H9 (cell line): ENCODE measurements around the gene PRKAG2. TPM values are rescaled to one million over a fixed set of nuclear protein-coding genes. Genes with fewer than 3 reads are reported as not detected.

ENCODE experiments used
- DNase-seq: peaks from one replicate; pipeline ENCODE4 v3.0.0-alpha.2; 2017
- H2AFZ ChIP-seq: one replicate; pipeline ENCODE4 v1.6.1; 2013; ENCODE audit warnings: mild to moderate bottlenecking, low read length, control low read depth, moderate library complexity
- H2AK5ac ChIP-seq: 2 replicates; pipeline ENCODE4 v1.6.1; 2013; ENCODE audit warnings: low read length, control low read depth, mixed read lengths; ENCODE audit not compliant: insufficient read length
- H2BK120ac ChIP-seq: one replicate; pipeline ENCODE4 v1.6.1; 2013; ENCODE audit warnings: low read depth, mild to moderate bottlenecking, low read length, control low read depth, inconsistent platforms; ENCODE audit not compliant: poor library complexity, severe bottlenecking
- H2BK12ac ChIP-seq: 2 replicates; pipeline ENCODE4 v1.6.1; 2013; ENCODE audit warnings: low read length, control low read depth, mixed read lengths, low read depth; ENCODE audit not compliant: insufficient read length
- H2BK15ac ChIP-seq: 2 replicates; pipeline ENCODE4 v1.6.1; 2013; ENCODE audit warnings: low read depth, low read length, control low read depth
- H2BK20ac ChIP-seq: one replicate; pipeline ENCODE4 v1.6.1; 2013; ENCODE audit warnings: low read depth, mild to moderate bottlenecking, low read length, control low read depth, inconsistent platforms; ENCODE audit not compliant: poor library complexity, severe bottlenecking
- H2BK5ac ChIP-seq: 2 replicates; pipeline ENCODE4 v1.6.1; 2013; ENCODE audit warnings: low read length, control low read depth, mixed read lengths; ENCODE audit not compliant: insufficient read length
- H3K14ac ChIP-seq: 2 replicates; pipeline ENCODE4 v1.6.1; 2013; ENCODE audit warnings: low read length, control low read depth; ENCODE audit not compliant: insufficient read depth
- H3K18ac ChIP-seq: 2 replicates; pipeline ENCODE4 v1.6.1; 2013; ENCODE audit warnings: low read depth, mild to moderate bottlenecking, mixed read lengths, low read length, control low read depth; ENCODE audit not compliant: insufficient read length
- H3K23ac ChIP-seq: 2 replicates; pipeline ENCODE4 v1.6.1; 2013; ENCODE audit warnings: low read length, control low read depth, mixed read lengths, low read depth; ENCODE audit not compliant: insufficient read length
- H3K23me2 ChIP-seq: 2 replicates; pipeline ENCODE4 v1.6.1; 2013; ENCODE audit warnings: low read depth, mild to moderate bottlenecking, mixed read lengths, low read length, control low read depth; ENCODE audit not compliant: insufficient read length, poor library complexity, severe bottlenecking
- H3K27ac ChIP-seq: 2 replicates; pipeline ENCODE4 v1.5.1; 2013; ENCODE audit warnings: low read length, control low read depth, mixed read lengths, low read depth; ENCODE audit not compliant: insufficient read length
- H3K27me3 ChIP-seq: 2 replicates; pipeline ENCODE4 v1.6.1; 2013; ENCODE audit warnings: low read length, control low read depth, inconsistent platforms; ENCODE audit not compliant: insufficient read depth
- H3K4ac ChIP-seq: 2 replicates; pipeline ENCODE4 v1.6.1; 2013; ENCODE audit warnings: low read depth, mild to moderate bottlenecking, control low read depth, inconsistent platforms, low read length, moderate library complexity
- H3K4me1 ChIP-seq: 2 replicates; pipeline ENCODE4 v1.6.1; 2013; ENCODE audit warnings: low read length, control low read depth, inconsistent platforms; ENCODE audit not compliant: insufficient read depth
- H3K4me2 ChIP-seq: 2 replicates; pipeline ENCODE4 v1.6.1; 2013; ENCODE audit warnings: low read length, control low read depth, mixed read lengths; ENCODE audit not compliant: insufficient read length, insufficient read depth
- H3K56ac ChIP-seq: 2 replicates; pipeline ENCODE4 v1.6.1; 2013; ENCODE audit warnings: low read depth, mild to moderate bottlenecking, mixed read lengths, low read length, control low read depth; ENCODE audit not compliant: insufficient read length
- H3K79me1 ChIP-seq: 2 replicates; pipeline ENCODE4 v1.6.1; 2013; ENCODE audit warnings: low read depth, mild to moderate bottlenecking, moderate library complexity, low read length, control low read depth, inconsistent platforms; ENCODE audit not compliant: insufficient read depth, poor library complexity, severe bottlenecking
- H3K79me2 ChIP-seq: 2 replicates; pipeline ENCODE4 v1.6.1; 2013; ENCODE audit warnings: low read length, control low read depth, inconsistent platforms; ENCODE audit not compliant: insufficient read depth
- H3K9ac ChIP-seq: 2 replicates; pipeline ENCODE4 v1.6.1; 2013; ENCODE audit warnings: low read length, control low read depth, mixed read lengths; ENCODE audit not compliant: insufficient read length; ENCODE audit errors: extremely low read depth
- H3K9me3 ChIP-seq: one replicate; pipeline ENCODE4 v1.6.1; 2013; ENCODE audit warnings: low read depth, low read length, inconsistent platforms; ENCODE audit not compliant: control insufficient read depth
- H3T11ph ChIP-seq: one replicate; pipeline ENCODE4 v1.6.1; 2013; ENCODE audit warnings: mild to moderate bottlenecking, low read length, control low read depth, inconsistent platforms
- H4K20me1 ChIP-seq: one replicate; pipeline ENCODE4 v1.6.1; 2013; ENCODE audit not compliant: control insufficient read depth, insufficient read length, insufficient read depth
- H4K5ac ChIP-seq: 2 replicates; pipeline ENCODE4 v1.6.1; 2013; ENCODE audit warnings: low read depth, mild to moderate bottlenecking, mixed read lengths, low read length, control low read depth; ENCODE audit not compliant: insufficient read length
- H4K8ac ChIP-seq: replicated peaks from 2 replicates; pipeline ENCODE4 v1.6.1; 2013; ENCODE audit warnings: low read length, control low read depth, mixed read lengths, low read depth; ENCODE audit not compliant: insufficient read length
- H4K91ac ChIP-seq: 2 replicates; pipeline ENCODE4 v1.6.1; 2013; ENCODE audit warnings: low read depth, mild to moderate bottlenecking, moderate library complexity, mixed read lengths, low read length, control low read depth; ENCODE audit not compliant: insufficient read length
- H3K27ac Mint-ChIP-seq, 3 experiments: 2 replicates in 2 of 3; 3 replicates in 1 of 3; pipeline ENCODE4 v1.8.0; 2020 to 2021; ENCODE audit warnings: mixed read lengths in 3 of 3, mild to moderate bottlenecking in 1 of 3, moderate library complexity in 1 of 3
- H3K27me3 Mint-ChIP-seq: 2 replicates; pipeline ENCODE4 v1.8.0; 2021; ENCODE audit warnings: low read depth, mild to moderate bottlenecking, moderate library complexity, mixed read lengths
- H3K36me3 Mint-ChIP-seq, 3 experiments: 2 replicates in 2 of 3; 3 replicates in 1 of 3; pipeline ENCODE4 v1.8.0; 2020 to 2021; ENCODE audit warnings: low read depth in 3 of 3, mixed read lengths in 3 of 3; ENCODE audit not compliant: insufficient read depth in 1 of 3
- H3K4me1 Mint-ChIP-seq, 2 experiments: 2 replicates each; pipeline ENCODE4 v1.8.0; 2020; ENCODE audit warnings: mixed read lengths in 2 of 2
- H3K4me3 Mint-ChIP-seq, 2 experiments: 2 replicates in 1 of 2; 3 replicates in 1 of 2; pipeline ENCODE4 v1.8.0; 2020 to 2021; ENCODE audit warnings: mild to moderate bottlenecking in 2 of 2, mixed read lengths in 2 of 2, moderate library complexity in 1 of 2
- H3K9me3 Mint-ChIP-seq, 2 experiments: 2 replicates in 1 of 2; 3 replicates in 1 of 2; pipeline ENCODE4 v1.8.0; 2020; ENCODE audit warnings: mild to moderate bottlenecking in 2 of 2, mixed read lengths in 2 of 2, moderate library complexity in 1 of 2
- WGBS: extraction: QIAGEN DNeasy Blood & Tissue Kit; methylation state at CpG from one replicate; pipeline ENCODE4 v1.1.7; 2013; ENCODE audit warnings: missing lambda C conversion rate, low lambda C conversion rate, mixed read lengths; ENCODE audit not compliant: insufficient read length; ENCODE audit errors: extremely low coverage; 5-methylcytosine and 5-hydroxymethylcytosine counted together
- total RNA-seq: library from RNA; stranded (reverse); gene quantifications from 2 replicates; pipeline ENCODE4 v1.2.1, GENCODE V29; 2021
- TF ChIP-seq, protein P1 (sequence below): fragments of 200-600 bp; sonication (generic); conservative IDR thresholded peaks from 3 replicates; pipeline ENCODE4 v1.8.0; 2021; ENCODE audit warnings: antibody characterized with exemption, mild to moderate bottlenecking

Gene PRKAG2
- total RNA-seq, 1 experiment from 2014 or later = 11.8 TPM

DNA sequence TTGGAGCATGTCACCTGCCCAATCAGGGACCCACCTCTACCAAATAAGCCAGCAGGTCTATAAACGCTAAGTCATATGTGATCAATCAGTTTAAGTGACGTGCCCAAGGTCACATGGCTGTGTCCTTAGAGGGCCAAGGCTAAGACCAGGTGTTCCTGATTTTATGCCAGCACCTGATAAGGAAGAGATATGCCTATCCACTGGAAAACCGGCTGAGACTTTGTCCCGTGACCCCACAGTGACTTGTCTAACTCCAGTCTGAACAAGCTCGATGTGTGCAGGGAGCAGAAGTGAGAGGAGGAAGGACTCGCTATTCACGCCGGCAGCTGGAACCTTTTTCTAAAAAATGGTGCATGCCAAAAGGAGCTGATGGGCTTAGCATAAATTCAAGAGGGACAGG, 57.0 kb downstream of the PRKAG2 start:
- no peaks in the 10 kb centered on the region for H3K36me3 Mint-ChIP-seq
- no peak overlapping the region for H3K4me3 Mint-ChIP-seq
- no peak overlapping the region for H3K9ac ChIP-seq
- H3K9me3 ChIP-seq = no peaks in the 10 kb centered on the region
- H3K27me3 ChIP-seq = no peaks in the 10 kb centered on the region; the same call in 1 of the 2 replicates
- H2BK120ac ChIP-seq = no peak overlapping the region
- H4K8ac ChIP-seq = no peak overlapping the region
- H3K14ac ChIP-seq = no peak overlapping the region
- no peak overlapping the region for H2AFZ ChIP-seq
- WGBS = no CpG with 5 or more reads among the region's 8 CpGs
- H3K4me2 ChIP-seq = no peak overlapping the region
- no peak overlapping the region for H3K23ac ChIP-seq
- H3K27ac Mint-ChIP-seq = peak overlapping the region in 1 of 3 experiments; percentile 34; a peak in 1 of 7 replicates
- no peak overlapping the region for H4K91ac ChIP-seq
- TF ChIP-seq, protein P1, sequence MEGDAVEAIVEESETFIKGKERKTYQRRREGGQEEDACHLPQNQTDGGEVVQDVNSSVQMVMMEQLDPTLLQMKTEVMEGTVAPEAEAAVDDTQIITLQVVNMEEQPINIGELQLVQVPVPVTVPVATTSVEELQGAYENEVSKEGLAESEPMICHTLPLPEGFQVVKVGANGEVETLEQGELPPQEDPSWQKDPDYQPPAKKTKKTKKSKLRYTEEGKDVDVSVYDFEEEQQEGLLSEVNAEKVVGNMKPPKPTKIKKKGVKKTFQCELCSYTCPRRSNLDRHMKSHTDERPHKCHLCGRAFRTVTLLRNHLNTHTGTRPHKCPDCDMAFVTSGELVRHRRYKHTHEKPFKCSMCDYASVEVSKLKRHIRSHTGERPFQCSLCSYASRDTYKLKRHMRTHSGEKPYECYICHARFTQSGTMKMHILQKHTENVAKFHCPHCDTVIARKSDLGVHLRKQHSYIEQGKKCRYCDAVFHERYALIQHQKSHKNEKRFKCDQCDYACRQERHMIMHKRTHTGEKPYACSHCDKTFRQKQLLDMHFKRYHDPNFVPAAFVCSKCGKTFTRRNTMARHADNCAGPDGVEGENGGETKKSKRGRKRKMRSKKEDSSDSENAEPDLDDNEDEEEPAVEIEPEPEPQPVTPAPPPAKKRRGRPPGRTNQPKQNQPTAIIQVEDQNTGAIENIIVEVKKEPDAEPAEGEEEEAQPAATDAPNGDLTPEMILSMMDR = no peak
- H3T11ph ChIP-seq = no peak overlapping the region
- no peaks in the 10 kb centered on the region for H3K79me1 ChIP-seq
- H3K56ac ChIP-seq = no peak overlapping the region
- H4K20me1 ChIP-seq = no peaks in the 10 kb centered on the region
- no peak overlapping the region for H3K4ac ChIP-seq
- no peak overlapping the region for H4K5ac ChIP-seq
- H2AK5ac ChIP-seq = no peak overlapping the region
- no peaks in the 10 kb centered on the region for H3K79me2 ChIP-seq
- no peak for DNase-seq
- no peaks in the 10 kb centered on the region for H3K23me2 ChIP-seq
- H3K9me3 Mint-ChIP-seq = no peaks in the 10 kb centered on the region
- no peak overlapping the region for H3K18ac ChIP-seq
- H2BK15ac ChIP-seq = no peak overlapping the region
- peaks cover 10 to 26% of the 10 kb centered on the region in 2 experiments for H3K4me1 Mint-ChIP-seq
- H3K27ac ChIP-seq = no peak overlapping the region
- H2BK12ac ChIP-seq = no peak overlapping the region
- H2BK5ac ChIP-seq = no peak overlapping the region
- H2BK20ac ChIP-seq = no peak overlapping the region
- peaks cover 32% of the 10 kb centered on the region for H3K27me3 Mint-ChIP-seq
- H3K4me1 ChIP-seq = no peaks in the 10 kb centered on the region; the same call in 1 of the 2 replicates
